ENCODE results near the gene EAF1.
"Not testable (repeated sequence)": the region's sequence is repeated elsewhere in the genome, so short reads cannot be mapped to it uniquely, and the experiment has no call there.

EAF1 gene

DNA sequence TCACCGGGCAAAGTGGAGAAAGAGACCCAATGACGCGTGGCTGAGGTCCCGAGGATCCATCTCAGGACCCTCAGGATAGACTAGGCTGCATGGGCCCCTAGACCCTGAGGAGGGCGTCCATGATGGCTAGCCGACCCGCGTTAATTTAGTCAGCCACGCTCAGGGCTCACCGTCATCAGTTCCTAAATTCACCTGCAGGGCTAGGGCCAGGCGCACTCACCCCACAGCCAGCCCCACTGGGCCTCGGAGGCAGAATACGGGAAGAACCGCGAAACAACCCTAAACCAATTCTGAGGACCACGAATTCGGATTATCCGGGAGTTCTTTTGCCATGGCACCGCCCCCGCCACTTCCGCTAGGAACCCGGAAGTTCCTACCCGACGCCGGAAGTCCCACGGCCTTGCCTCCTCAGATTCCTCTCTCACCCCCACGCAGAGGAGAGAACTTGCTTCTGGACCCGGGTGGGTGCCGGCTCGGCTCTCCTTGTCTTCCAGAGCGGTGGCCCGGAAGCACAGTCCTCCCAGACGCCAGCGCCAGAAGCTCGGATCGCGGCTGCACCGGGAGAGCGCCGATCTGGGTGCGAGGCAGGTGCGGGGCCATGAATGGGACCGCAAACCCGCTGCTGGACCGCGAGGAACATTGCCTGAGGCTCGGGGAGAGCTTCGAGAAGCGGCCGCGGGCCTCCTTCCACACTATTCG, at the start of gene EAF1, which contains the start of gene METTL6:
EAF1 (plus strand) TSS at position 417 of the 699 bp plus-strand sequence; CDS start at position 599, 182 bp downstream.
METTL6 (minus strand) TSS at position 363 of the 699 bp plus-strand sequence. CDS start 1,033 bp downstream, outside the sequence.
- DNase-seq (ENCODE audit: insufficient read length, low spot score) (peak; percentile 88), FAIRE-seq (peak; percentile 95)

- FAIRE-seq (peak; percentile 94), DNase-seq (ENCODE audit: insufficient read length, low spot score) (no peak)
These were observed 49.2 kb upstream of the EAF1 start for GRCh38 chr3:15377961-15378791.

GRCh38 chr3:15380980-15381890, 46.2 kb upstream of the EAF1 start:
- FAIRE-seq = no peak
- no peak for DNase-seq (ENCODE audit: insufficient read length, low spot score)

DNA sequence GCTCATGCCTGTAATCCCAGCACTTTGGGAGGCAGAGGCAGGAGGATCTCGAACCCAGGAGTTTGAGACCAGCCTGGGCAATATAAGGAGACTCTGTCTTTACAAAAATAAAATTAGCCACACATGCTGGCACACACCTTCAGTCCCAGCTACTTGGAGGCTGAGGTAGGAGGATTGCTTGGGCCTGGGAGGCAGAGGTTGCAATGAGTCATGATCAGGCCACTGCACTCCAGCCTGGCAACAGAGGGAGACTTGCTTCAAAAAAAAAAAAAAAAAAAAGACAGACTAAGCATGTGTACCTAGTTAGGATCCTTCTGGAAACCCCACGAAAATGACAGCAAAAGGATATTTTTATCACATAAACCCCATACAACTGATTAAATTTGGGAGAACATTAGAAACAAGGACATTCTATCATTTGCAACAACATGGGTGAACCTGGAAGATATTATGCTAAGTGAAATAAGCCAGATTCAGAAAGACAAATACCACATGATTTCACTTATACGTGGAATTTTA, 44.9 kb upstream of the EAF1 start:
- no peak for FAIRE-seq
- no peak for DNase-seq (ENCODE audit: insufficient read length, low spot score)

- no peak for FAIRE-seq
These were observed 42.7 kb upstream of the EAF1 start for GRCh38 chr3:15384510-15385237.

DNA sequence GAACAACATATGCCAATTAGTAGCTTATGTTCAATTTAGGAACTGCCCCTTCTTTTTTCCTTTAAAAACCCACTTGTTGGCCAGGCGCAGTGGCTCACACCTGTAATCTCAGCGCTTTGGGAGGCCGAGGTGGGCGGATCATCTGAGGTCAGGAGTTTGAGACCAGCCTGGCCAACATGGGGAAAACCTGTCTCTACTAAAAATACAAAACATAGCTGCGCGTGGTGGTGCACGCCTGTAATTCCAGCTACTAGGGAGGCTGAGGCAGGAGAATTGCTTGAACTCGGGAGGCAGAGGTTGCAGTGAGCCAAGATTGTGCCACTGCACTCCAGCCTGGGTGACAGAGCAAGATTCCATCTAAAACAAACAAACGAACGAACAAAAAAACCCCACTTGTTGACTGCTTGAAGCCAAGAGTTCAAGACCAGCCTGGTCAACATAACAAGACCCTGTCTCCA, 42.1 kb upstream of the EAF1 start:
- DNase-seq (ENCODE audit: insufficient read length, low spot score); FAIRE-seq: not testable (repeated sequence)

More at GRCh38 chr3:15384510-15385237, 42.7 kb upstream of the EAF1 start:
- no peak for DNase-seq (ENCODE audit: insufficient read length, low spot score)

GRCh38 chr3:15385901-15386653, 41.3 kb upstream of the EAF1 start:
- FAIRE-seq = peak; percentile 56

DNA sequence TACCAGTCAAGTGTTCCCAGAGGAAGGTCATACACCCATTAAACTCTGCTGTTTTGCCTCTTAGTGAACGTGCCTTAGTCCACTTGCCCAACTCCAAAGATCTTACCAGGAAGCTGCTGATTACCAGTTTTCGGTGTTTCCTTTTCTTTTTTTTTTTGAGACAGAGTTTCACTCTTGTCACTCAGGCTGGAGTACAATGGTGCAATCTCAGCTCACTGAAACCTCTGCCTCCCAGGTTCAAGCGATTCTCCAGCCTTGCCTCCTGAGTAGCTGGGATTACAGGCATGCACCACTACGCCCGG, 40.8 kb upstream of the EAF1 start:
- not testable (repeated sequence) for FAIRE-seq; DNase-seq (ENCODE audit: insufficient read length, low spot score)

More at GRCh38 chr3:15385901-15386653, 41.3 kb upstream of the EAF1 start:
- no peak for DNase-seq (ENCODE audit: insufficient read length, low spot score)

DNA sequence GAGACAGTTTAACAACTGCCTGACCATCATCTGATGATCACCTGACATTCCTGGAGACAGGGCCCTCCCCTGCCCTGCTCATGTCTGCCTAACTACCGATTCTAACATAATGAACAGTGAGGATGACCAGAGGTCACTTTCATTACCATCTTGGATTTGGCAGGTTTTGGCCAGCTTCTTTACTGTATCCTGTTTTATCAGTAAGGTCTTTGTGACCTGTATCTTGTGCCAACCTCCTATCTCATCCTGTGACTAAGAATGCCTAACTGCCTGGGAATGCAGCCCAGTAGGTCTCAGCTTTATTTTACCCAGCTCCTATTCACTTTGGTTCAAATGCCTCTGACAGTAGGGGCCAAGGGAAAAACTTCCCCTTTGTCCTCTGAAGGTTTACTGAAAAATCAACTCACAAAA, 40.2 kb upstream of the EAF1 start:
- FAIRE-seq (no peak), DNase-seq (ENCODE audit: insufficient read length, low spot score) (no peak)

DNA sequence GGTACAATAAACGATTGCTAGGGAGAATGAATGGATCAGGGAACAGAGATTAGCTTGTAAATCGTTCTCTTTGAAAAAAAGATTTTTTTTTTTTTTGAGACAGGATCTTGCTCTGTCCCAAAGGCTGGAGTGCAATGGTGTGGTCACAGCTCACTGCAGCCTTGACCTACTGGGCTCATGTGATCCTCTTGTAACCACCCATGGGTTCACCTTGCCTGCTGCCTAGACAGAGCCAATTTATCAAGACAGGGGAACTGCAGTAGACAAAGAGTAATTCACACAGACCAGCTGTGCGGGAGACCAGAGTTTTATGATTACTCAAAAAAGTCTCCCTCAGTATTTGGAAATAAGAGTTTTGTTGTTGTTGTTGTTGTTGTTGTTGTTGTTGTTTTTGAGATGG, 39.7 kb upstream of the EAF1 start:
- no peak for DNase-seq (ENCODE audit: insufficient read length, low spot score)
- FAIRE-seq = no peak

GRCh38 chr3:15388335-15388734, 39.1 kb upstream of the EAF1 start:
- not testable (repeated sequence) for FAIRE-seq; DNase-seq (ENCODE audit: insufficient read length, low spot score)

DNA sequence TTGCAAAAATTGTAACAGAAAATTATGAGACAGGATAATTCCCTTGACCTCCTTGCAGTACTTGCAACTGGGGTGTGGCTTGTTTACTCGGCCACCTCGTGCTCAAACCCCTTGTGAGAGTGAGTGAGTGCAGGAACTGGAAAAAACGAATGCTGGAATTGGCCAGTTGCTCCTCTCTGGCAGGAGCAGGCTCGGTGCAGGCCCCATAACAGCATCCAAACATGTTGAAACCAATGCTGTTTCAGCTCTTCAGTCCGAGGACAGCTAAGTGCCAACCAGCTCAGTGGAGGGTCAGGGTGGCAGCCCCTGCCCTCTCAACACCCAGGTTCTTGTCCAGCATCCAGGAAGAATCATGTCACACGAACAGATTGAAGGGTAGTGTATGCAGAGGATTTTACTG, 36.9 kb upstream of the EAF1 start:
- FAIRE-seq (no peak), DNase-seq (ENCODE audit: insufficient read length, low spot score) (no peak)

DNA sequence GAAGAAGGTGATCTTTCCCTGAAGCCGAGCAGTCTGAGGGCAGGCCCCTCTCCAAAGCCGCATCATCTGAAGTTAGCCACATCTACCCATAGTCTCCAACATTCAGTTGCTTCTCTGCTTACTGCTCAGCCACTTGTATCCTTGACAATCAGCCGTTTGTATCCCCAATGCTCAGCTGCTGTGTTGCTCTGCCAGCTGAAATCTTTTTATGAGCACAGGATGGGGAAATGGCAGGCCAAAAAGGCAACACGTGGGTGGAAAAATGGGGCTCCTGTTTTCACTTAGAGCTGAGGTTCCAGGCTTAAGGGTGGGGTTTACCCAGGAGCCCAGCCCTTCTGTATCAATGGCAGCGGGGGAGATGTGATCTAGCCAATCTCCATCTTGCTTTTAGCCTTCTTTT, 36.4 kb upstream of the EAF1 start:
- DNase-seq (ENCODE audit: insufficient read length, low spot score) = no peak
- no peak for FAIRE-seq

DNA sequence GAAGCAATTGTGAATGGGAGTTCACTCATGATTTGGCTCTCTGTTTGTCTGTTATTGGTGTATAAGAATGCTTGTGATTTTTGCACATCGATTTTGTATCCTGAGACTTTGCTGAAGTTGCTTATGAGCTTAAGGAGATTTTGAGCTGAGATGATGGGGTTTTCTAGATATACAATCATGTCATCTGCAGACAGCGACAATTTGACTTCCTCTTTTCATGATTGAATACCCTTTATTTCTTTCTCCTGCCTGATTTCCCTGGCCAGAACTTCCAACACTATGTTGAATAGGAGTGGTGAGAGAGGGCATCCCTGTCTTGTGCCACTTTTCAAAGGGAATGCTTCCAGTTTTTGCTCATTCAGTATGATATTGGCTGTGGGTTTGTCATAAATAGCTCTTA, 34.1 kb upstream of the EAF1 start:
- DNase-seq (ENCODE audit: insufficient read length, low spot score); FAIRE-seq: not testable (repeated sequence)

- FAIRE-seq; DNase-seq (ENCODE audit: insufficient read length, low spot score): not testable (repeated sequence)
These were observed 28.7 kb upstream of the EAF1 start for GRCh38 chr3:15398731-15399133.

DNA sequence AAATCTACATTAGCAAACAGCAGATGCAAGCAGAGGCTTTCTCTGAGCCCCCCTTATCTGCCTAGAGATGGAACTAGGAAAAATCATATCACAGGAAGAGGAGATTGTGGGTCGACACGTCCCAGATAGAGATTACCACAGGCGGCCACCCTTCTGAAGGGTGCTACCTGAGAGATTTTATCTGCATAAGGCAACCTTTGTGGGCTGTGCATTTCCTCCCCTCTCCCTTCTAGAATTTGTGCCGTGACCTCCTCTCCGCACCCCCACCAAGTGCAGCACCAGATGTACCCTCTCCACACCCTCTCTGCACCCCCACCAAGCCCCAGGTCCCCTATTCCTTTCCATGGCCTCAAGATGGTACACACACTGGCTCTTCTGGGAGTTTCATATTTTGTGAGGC, 27.4 kb upstream of the EAF1 start:
- DNase-seq (ENCODE audit: insufficient read length, low spot score) (no peak), FAIRE-seq (no peak)

GRCh38 chr3:15401936-15402335, 25.5 kb upstream of the EAF1 start:
- DNase-seq (ENCODE audit: insufficient read length, low spot score) = no peak
- no peak for FAIRE-seq

DNA sequence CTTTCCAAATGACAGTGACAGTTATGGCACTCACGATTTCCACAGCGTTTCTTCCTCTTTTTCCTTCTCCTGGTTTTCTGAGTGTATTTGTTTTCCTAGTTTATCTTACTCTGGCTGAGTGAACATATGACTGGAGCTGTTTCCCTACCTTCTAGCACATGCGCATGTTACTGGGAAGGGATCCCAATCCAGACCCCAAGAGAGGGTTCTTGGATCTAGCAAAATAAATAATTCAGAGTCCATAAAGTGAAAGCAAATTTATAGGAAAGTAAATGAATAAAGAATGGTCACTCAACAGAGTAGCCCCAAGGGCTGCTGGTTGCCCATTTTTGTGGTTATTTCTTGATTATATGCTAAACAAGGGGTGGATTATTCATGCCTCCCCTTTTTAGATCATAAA, 23.9 kb upstream of the EAF1 start:
- FAIRE-seq (no peak), DNase-seq (ENCODE audit: insufficient read length, low spot score) (no peak)

GRCh38 chr3:15403965-15404364, 23.4 kb upstream of the EAF1 start:
- DNase-seq (ENCODE audit: insufficient read length, low spot score) (no peak), FAIRE-seq (no peak)

All from GM19239 (cell line).